ENCODE measurements around the gene PKP1. TPM values are rescaled to one million over a fixed set of nuclear protein-coding genes. Genes with fewer than 3 reads are reported as not detected.

The PKP1 gene
- total and polyA plus RNA-seq, 2 donors (not counting 3 experiments of a cell fraction or from before 2014, with no cell fraction given), result 0.01 TPM; not detected in 1

DNA sequence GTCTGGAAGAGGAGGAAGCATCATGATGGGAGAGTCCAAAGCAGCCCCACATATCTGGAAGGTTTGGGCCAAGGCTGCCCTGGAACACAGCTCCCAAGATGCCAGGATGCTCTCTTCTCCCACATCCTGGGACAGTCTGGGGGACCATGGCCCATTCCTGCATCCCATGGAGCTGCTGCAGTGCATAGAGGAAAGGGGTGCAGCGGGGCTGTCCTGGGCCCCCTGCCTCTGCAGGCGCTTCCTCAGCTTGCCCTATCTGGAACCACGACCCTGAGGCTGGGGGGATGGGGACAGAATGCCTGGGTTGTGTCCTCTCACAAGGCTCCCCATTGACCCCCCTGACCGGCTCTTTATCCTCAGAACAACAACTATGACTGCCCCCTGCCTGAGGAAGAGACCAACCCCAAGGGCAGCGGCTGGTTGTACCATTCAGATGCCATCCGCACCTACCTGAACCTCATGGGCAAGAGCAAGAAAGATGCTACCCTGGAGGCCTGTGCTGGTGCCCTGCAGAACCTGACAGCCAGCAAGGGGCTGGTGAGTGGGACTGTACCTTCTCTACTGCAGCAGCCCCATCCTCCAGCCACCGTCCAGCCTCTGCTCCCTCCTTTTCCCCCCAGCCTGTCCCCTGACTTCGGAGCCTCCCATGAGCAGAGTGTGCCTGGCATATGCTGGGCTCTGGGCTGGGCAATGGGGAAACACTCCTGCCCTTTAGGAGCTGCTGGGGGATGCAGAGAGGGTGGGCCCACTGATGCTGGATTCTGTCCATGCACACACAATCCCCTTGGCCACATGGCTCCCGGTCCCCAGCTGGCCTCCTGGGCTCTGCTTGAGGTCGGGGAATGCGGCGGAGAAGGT lies 39.6 kb downstream of the PKP1 start:
- DNase-seq (ENCODE audit: low read depth, low spot score), result no peak
- Histone ChIP-seq H4K20me1 (replicated peaks; ENCODE audit: control insufficient read depth, extremely low read depth, insufficient read depth, low read length) (no peaks in the 10 kb centered on the region), H3K27ac (ENCODE audit: insufficient read depth, low read depth, low read length) (no peak overlapping the region), H3K9me3 (replicated peaks; ENCODE audit: control insufficient read depth, insufficient read depth, low read length) (no peaks in the 10 kb centered on the region), H3K79me2 (ENCODE audit: control insufficient read depth, insufficient read depth, low read length) (no peaks in the 10 kb centered on the region), H3K27me3 (ENCODE audit: control insufficient read depth in 2 of 2, insufficient read depth in 2 of 2, low read length in 2 of 2) (no peaks in the 10 kb centered on the region), H3K4me1 (ENCODE audit: control insufficient read depth, extremely low read depth, insufficient read depth, low read length) (no peaks in the 10 kb centered on the region), H3K36me3 (ENCODE audit: control insufficient read depth in 2 of 2, extremely low read depth in 1 of 2, insufficient read depth in 2 of 2, low read length in 2 of 2) (no peaks in the 10 kb centered on the region), H3K9ac (replicated peaks; ENCODE audit: extremely low read depth, insufficient read depth, low read length) (no peak overlapping the region), H3K9me1 (replicated peaks; ENCODE audit: control insufficient read depth, extremely low read depth, insufficient read depth, low read length) (no peaks in the 10 kb centered on the region), H3K4me2 (ENCODE audit: insufficient read depth, low read length) (no peak overlapping the region), H2AFZ (ENCODE audit: low read depth, low read length) (no peak overlapping the region), H3K4me3 (replicated peaks in 1 of 3; ENCODE audit: insufficient read depth in 1 of 3, low read depth in 1 of 3, low read length in 3 of 3) (no peak overlapping the region)
- no TSS peak for BruUV-seq (replicated peaks)
- intact Hi-C loops (cut with micrococcal nuclease) (no loop called here), dilution Hi-C loops (cut with MboI; ENCODE audit: extremely low pct_ligation_motif_present, low sequenced_read_pairs) (no loop called here)
- TF ChIP-seq POLR2A (IDR thresholded peaks at IDR 0.05; ENCODE audit: low read depth, low read length) (no peak), FOS (IDR thresholded peaks at IDR 0.05; ENCODE audit: borderline replicate concordance, insufficient read depth, low read length) (no peak), JUN (IDR thresholded peaks at IDR 0.05; ENCODE audit: borderline replicate concordance, insufficient read depth, insufficient read length, low read depth) (no peak), EZH2 (IDR thresholded peaks at IDR 0.05; ENCODE audit: borderline replicate concordance, low read depth, low read length, severe bottlenecking) (no peak), MYC (IDR thresholded peaks at IDR 0.05; ENCODE audit: low read depth, low read length) (no peak), POLR2AphosphoS5 (IDR thresholded peaks at IDR 0.05; ENCODE audit: insufficient read depth, low read depth, low read length) (no peak), GATA2 (IDR thresholded peaks at IDR 0.05; ENCODE audit: insufficient read depth, insufficient read length, low read depth, low read length) (no peak)
- TF ChIP-seq, protein P1, sequence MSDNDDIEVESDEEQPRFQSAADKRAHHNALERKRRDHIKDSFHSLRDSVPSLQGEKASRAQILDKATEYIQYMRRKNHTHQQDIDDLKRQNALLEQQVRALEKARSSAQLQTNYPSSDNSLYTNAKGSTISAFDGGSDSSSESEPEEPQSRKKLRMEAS (IDR thresholded peaks at IDR 0.05; ENCODE audit: insufficient read depth, insufficient read length), result no peak
- TF ChIP-seq, protein P2, sequence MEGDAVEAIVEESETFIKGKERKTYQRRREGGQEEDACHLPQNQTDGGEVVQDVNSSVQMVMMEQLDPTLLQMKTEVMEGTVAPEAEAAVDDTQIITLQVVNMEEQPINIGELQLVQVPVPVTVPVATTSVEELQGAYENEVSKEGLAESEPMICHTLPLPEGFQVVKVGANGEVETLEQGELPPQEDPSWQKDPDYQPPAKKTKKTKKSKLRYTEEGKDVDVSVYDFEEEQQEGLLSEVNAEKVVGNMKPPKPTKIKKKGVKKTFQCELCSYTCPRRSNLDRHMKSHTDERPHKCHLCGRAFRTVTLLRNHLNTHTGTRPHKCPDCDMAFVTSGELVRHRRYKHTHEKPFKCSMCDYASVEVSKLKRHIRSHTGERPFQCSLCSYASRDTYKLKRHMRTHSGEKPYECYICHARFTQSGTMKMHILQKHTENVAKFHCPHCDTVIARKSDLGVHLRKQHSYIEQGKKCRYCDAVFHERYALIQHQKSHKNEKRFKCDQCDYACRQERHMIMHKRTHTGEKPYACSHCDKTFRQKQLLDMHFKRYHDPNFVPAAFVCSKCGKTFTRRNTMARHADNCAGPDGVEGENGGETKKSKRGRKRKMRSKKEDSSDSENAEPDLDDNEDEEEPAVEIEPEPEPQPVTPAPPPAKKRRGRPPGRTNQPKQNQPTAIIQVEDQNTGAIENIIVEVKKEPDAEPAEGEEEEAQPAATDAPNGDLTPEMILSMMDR (IDR thresholded peaks at IDR 0.05; ENCODE audit: extremely low read depth in 1 of 2, insufficient read depth in 1 of 2, low read depth in 1 of 2, low read length in 2 of 2), result no peak
- FAIRE-seq, result no peak
- ChIA-PET POLR2A (interaction anchor here (0.5 kb wide), 1 partner anchor 1701 kb away, joined by 3 read pairs; no protein-coding TSS in a partner anchor), CTCF (interaction anchor here (1.4 to 1.8 kb wide), 2 partner anchors 25 to 58 kb away, joined by 4 read pairs; no protein-coding TSS in a partner anchor)
